Esophagus muscularis mucosa (tissue), 4 donors: ENCODE measurements around the gene AFAP1L2. TPM values are rescaled to one million over a fixed set of nuclear protein-coding genes. Genes with fewer than 3 reads are reported as not detected.

ENCODE experiments used
- DNase-seq: peaks from one replicate; pipeline ENCODE4 v3.0.0-alpha.2; 2017; ENCODE audit errors: extremely low spot score
- H3K27ac ChIP-seq, 4 donors: fragments of 200-600 bp; sonication (generic); replicated peaks in 1 of 4; 1 replicate in 3 of 4; 2 replicates in 1 of 4; pipeline ENCODE4 v1.5.1; 2016 to 2019; ENCODE audit warnings: mild to moderate bottlenecking in 1 of 4
- H3K27me3 ChIP-seq, 4 donors: fragments of 200-600 bp; sonication (generic); one replicate each; pipeline versions ENCODE4 v1.5.1 to v1.6.0; 2016 to 2019
- H3K36me3 ChIP-seq, 4 donors: fragments of 200-600 bp; sonication (generic); one replicate each; pipeline ENCODE4 v1.5.1; 2016 to 2019
- H3K4me1 ChIP-seq, 4 donors: fragments of 200-600 bp; sonication (generic); one replicate each; pipeline ENCODE4 v1.5.1; 2016 to 2019
- H3K4me3 ChIP-seq, 4 donors: fragments of 200-600 bp; sonication (generic); 1 replicate in 2 of 4; 2 replicates in 2 of 4; pipeline ENCODE4 v1.5.1; 2016 to 2019; ENCODE audit warnings: mild to moderate bottlenecking in 4 of 4, moderate library complexity in 1 of 4
- H3K9me3 ChIP-seq, 4 donors: fragments of 200-600 bp; sonication (generic); 1 replicate in 3 of 4; 2 replicates in 1 of 4; pipeline ENCODE4 v1.5.1; 2016 to 2019
- EP300 ChIP-seq: sonication (generic); formaldehyde crosslinking; IDR thresholded peaks from one replicate; pipeline ENCODE4 v1.6.1; 2017; ENCODE audit warnings: antibody characterized with exemption
- POLR2A ChIP-seq: fragments of 450-650 bp; IDR thresholded peaks from one replicate; pipeline ENCODE4 v1.6.1; 2017; ENCODE audit warnings: antibody characterized with exemption, moderate library complexity, mild to moderate bottlenecking, low read depth
- POLR2AphosphoS5 ChIP-seq, 2 donors: sonication (generic); formaldehyde crosslinking; IDR thresholded peaks; one replicate each; pipeline ENCODE4 v1.6.1; 2017; ENCODE audit warnings: antibody characterized with exemption in 2 of 2
- WGBS: methylation state at CpG from one replicate; pipeline ENCODE4 v1.1.5; 2018; 5-methylcytosine and 5-hydroxymethylcytosine counted together
- intact Hi-C: fragments of 100-400 bp; cut with DNase I; formaldehyde crosslinking; loops from one replicate; pipeline ENCODE4 v1.15.1; 2023
- total RNA-seq, 4 donors: library from RNA; depleted of rRNA; stranded (reverse); fragments of >200 nt; gene quantifications; one replicate each; pipeline versions ENCODE4 v1.1.0 to v1.2.1, GENCODE V29; 2016
- TF ChIP-seq, protein P1 (sequence below), 3 experiments: fragments of 200-600 bp in 2 of 3; fragments of 450-650 bp in 1 of 3; sonication (generic) in 2 of 3; IDR thresholded peaks; one replicate each; pipeline ENCODE4 v1.5.1; 2017 to 2019; ENCODE audit warnings: antibody characterized with exemption in 3 of 3, mild to moderate bottlenecking in 2 of 3, moderate library complexity in 1 of 3

Gene AFAP1L2
- total RNA-seq, 4 donors from 2014 or later: 18.5 to 23.2 (median 19.9) TPM

DNA sequence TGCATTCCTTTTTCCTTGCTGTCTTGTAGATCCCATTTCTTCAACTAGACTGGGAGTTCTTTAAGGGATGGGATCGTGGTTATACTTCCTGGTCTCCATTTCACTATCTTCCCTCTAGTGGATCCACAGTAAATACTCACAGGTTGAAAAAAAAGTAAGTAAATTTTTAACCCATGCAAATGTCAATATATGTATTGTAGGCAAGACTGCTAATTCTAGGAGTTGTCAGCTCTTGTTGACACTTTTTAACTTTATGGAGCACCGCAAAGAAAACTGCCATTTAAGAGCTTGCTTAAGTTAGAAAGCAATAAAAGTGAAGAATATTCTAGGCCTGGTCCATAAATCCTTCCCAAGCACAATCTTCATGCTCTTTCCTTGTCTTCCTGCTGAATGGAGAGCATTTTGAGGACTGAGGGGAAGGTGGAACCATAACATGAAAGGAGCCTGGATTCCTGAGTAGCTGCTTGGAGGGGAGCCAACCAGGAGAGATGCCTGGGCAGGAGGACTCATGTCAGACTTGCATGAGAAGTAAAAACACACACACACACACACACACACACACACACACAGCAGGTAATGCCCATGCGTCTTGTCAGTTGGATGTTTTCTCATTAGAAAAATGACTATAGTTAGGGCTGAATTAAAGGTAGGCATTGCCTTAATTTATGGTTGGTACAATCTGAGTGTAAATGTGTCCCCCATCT, 133.1 kb downstream of the AFAP1L2 start:
- intact Hi-C loops: no loop called here
- H3K27me3 ChIP-seq: no peaks in the 10 kb centered on the region
- no peak overlapping the region for H3K4me3 ChIP-seq
- no peaks in the 10 kb centered on the region for H3K9me3 ChIP-seq
- WGBS: 87% methylated on average over 3 of the region's 3 CpGs
- DNase-seq: no peak
- peaks cover 9 to 21% (median 14%) of the 10 kb centered on the region in 4 donors for H3K4me1 ChIP-seq
- H3K27ac ChIP-seq: peak overlapping the region in 2 of 4 donors; percentile 10 to 30
- no peaks in the 10 kb centered on the region for H3K36me3 ChIP-seq
- TF ChIP-seq EP300 (no peak), POLR2A (no peak), POLR2AphosphoS5 (IDR thresholded peaks at IDR 0.05) (no peak)
- TF ChIP-seq, protein P1, sequence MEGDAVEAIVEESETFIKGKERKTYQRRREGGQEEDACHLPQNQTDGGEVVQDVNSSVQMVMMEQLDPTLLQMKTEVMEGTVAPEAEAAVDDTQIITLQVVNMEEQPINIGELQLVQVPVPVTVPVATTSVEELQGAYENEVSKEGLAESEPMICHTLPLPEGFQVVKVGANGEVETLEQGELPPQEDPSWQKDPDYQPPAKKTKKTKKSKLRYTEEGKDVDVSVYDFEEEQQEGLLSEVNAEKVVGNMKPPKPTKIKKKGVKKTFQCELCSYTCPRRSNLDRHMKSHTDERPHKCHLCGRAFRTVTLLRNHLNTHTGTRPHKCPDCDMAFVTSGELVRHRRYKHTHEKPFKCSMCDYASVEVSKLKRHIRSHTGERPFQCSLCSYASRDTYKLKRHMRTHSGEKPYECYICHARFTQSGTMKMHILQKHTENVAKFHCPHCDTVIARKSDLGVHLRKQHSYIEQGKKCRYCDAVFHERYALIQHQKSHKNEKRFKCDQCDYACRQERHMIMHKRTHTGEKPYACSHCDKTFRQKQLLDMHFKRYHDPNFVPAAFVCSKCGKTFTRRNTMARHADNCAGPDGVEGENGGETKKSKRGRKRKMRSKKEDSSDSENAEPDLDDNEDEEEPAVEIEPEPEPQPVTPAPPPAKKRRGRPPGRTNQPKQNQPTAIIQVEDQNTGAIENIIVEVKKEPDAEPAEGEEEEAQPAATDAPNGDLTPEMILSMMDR (IDR thresholded peaks at IDR 0.05): no peak

DNA sequence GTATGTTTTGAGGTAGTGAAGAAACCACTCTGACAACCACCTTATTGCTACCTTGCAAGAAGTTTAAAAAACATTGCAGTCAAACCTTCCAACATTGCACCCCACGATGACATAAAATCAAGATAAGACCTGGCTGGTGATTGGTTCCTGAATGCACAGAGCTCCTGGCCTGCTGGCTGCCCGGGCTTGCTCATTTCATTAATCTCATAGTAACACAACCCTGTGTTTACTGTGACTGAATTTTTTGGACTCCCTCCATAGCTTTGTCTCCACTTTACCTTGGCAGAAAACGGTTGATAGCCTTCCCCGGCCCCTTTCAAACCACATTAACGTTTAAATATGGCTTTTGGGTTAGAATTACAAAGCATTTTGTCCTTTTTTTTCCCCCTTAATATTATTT, 137.8 kb downstream of the AFAP1L2 start:
- WGBS: 21% methylated on average over 5 of the region's 5 CpGs
- intact Hi-C loops: no loop called here
- Histone ChIP-seq H3K27me3 (no peaks in the 10 kb centered on the region), H3K4me3 (no peak overlapping the region), H3K4me1 (peaks cover 14 to 32% (median 21%) of the 10 kb centered on the region in 4 donors), H3K27ac (peak overlapping the region in 1 of 4 donors; percentile 54), H3K9me3 (no peaks in the 10 kb centered on the region), H3K36me3 (no peaks in the 10 kb centered on the region)
- no peak for DNase-seq
- TF ChIP-seq POLR2AphosphoS5 (IDR thresholded peaks at IDR 0.05) (no peak), EP300 (no peak), POLR2A (no peak)
- TF ChIP-seq, protein P1 (IDR thresholded peaks at IDR 0.05): no peak

DNA sequence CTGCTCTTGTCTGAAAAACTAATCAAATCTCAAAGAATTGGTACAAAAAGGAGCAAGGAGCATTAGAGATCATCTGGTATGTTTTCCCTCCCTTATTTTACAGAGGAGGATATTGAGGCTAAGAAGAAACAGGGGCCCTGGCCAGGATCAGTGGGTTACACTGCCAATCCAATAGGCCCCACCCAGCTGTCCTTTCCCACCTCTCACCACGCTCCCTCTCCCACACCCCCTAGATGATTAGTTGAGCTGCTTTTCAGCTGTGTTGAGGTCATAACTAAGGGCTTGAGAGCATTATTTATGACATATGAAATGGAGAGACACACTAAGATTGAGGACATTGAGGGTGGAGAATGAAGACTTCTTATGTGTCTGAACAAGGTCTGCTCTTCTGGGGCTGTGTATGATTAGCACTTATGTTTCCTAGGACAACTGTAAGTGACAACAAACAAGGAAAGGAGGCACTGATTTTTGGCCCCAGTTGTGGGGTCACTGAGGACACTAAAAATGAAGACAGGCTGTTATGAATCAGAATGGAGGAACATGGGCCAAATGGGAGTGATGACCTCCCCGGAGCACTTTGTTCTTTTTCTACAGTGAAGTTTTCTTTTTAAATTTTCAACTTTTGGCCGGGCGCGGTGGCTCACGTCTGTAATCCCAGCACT, 138.8 kb downstream of the AFAP1L2 start:
- Histone ChIP-seq H3K27ac (peak overlapping the region in 2 of 4 donors; percentile 40 to 54), H3K36me3 (no peaks in the 10 kb centered on the region), H3K9me3 (no peaks in the 10 kb centered on the region), H3K27me3 (no peaks in the 10 kb centered on the region), H3K4me3 (no peak overlapping the region), H3K4me1 (peaks cover 14 to 37% (median 20%) of the 10 kb centered on the region in 4 donors)
- no peak for DNase-seq
- TF ChIP-seq POLR2A: no peak
- TF ChIP-seq POLR2AphosphoS5 (IDR thresholded peaks at IDR 0.05): peak in 1 of 2 donors; percentile 10
- TF ChIP-seq, protein P1 (IDR thresholded peaks at IDR 0.05): no peak
- TF ChIP-seq EP300: no peak
- intact Hi-C loops: no loop called here
- 66% methylated on average over 6 of the region's 6 CpGs for WGBS

- H3K4me1 ChIP-seq: peaks cover 14 to 41% (median 27%) of the 10 kb centered on the region in 4 donors
- TF ChIP-seq, protein P1 (IDR thresholded peaks at IDR 0.05): no peak
- TF ChIP-seq EP300: no peak
- no peak for TF ChIP-seq POLR2A
- no peak for TF ChIP-seq POLR2AphosphoS5 (IDR thresholded peaks at IDR 0.05)
- no peak for DNase-seq
- no peaks in the 10 kb centered on the region for H3K36me3 ChIP-seq
- 74% methylated on average over 4 of the region's 4 CpGs for WGBS
- intact Hi-C loops: no loop called here
- H3K27me3 ChIP-seq: no peaks in the 10 kb centered on the region
- H3K9me3 ChIP-seq: no peaks in the 10 kb centered on the region
- no peak overlapping the region for H3K27ac ChIP-seq
- no peak overlapping the region for H3K4me3 ChIP-seq
These were observed 141.8 kb downstream of the AFAP1L2 start for GRCh38 chr10:114262496-114262895.
